NK-92 treated with Interleukin-12 subunit alpha and Interleukin-12 subunit beta, amount 100 ng/mL, for 24 hours (cell line): ENCODE results near the gene OR4Q2.
"Not testable (repeated sequence)": the region's sequence is repeated elsewhere in the genome, so short reads cannot be mapped to it uniquely, and the experiment has no call there.

Experiments used
- DNase-seq: peaks from one replicate; lab custom pipeline; 2025; lab: John Stamatoyannopoulos, UW

The OR4Q2 gene

DNA sequence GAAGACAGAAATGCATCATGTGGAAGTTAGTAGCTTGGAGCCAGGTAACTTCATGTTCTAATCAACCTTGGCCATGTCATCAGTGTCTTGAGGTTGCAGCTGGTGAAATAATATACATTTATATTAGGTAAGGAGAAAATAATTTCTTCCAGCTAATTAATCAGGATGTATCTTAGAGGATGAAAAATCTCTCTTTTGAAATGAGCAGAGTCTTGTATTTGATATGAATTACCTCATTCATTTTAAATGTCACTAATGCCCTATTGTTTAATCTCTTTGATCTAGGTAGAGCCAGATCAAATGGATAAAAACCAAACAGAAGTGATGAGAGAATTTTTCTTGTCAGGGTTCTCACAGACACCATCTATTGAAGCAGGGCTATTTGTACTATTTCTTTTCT lies at the start of gene OR4Q2:
Gene OR4Q2, plus strand, starts transcription at position 301 of the 400 bp plus-strand sequence.
- DNase-seq, result no peak

GRCh38 chr14:19969735-19970134 lies 32.2 kb upstream of the OR4Q2 start:
- not testable (repeated sequence) for DNase-seq

DNA sequence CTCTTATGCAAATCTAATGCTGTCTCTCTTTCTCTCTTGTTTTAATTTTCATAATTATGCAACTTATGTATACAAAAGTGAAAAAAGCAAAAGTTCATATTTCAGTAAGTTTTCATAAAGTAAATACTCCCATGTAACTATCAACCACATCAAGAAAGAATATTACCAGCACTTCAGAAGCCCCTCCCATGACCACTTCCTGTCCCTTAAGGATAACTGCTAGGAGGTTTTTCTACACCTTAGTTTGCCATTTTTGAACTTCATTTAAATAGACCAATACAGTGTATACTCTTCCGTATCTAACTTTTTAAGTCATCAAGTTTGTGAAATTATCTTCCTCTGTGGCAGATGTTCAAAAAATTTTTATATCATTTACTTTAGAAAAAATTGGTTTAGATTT lies 27.1 kb upstream of the OR4Q2 start:
- DNase-seq, result no peak

- DNase-seq, result no peak
These were observed 26.7 kb upstream of the OR4Q2 start, which contains the start of gene OR4K15 for GRCh38 chr14:19975291-19975690. TSS of gene OR4K15 (plus strand) at chr14:19975591. CDS start at chr14:19975591, 0 bp downstream.

DNA sequence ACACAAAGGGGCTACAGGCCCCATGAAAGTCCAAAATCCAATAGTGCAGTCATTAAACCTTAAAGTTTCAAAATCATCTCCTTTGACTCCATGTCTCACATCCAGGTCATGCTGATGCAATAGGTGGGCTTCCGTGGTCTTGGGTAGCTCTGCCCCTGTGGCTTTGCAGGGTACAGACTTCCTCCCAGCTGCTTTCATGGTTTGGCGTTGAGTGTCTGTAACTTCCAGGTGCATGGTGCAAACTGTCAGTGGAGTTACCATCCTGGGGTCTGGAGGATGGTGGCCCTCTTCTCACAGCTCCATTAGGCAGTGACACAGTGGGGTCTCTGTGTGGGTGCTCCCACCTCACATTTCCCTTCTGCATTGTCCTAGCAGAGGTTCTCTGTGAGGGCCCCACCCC lies 8.5 kb upstream of the OR4Q2 start:
- DNase-seq, result no peak

DNA sequence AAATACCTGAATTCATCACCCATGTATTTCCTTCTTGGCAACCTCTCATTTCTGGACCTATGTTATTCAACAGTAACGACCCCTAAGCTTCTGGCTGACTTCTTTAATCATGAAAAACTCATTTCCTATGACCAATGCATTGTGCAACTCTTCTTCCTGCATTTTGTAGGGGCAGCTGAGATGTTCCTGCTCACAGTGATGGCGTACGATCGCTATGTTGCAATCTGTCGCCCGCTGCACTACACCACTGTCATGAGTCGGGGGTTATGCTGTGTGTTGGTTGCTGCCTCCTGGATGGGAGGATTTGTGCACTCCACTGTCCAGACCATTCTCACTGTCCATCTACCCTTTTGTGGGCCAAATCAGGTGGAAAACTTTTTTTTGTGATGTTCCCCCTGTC lies 356 bp downstream of the OR4Q2 start:
- no peak for DNase-seq

DNA sequence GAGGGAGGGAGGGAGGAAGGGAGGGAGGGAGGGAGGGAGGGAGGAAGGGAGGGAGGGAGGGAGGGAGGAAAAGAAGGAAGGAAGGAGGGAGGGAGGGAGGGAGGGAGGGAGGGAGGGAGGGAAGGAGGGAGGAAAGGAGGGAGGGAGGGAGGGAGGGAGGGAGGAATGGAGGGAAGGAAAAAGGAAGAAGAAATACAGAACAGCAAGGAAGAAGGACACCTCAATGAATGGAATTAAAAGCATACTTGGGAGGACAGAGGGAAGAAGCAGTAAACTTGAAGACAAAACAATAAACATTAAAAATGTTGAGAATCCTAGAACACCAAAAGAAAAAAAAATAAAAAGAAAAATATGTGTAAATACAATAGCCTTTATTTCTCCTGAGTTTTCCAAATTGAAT lies 6.2 kb downstream of the OR4Q2 start:
- no peak for DNase-seq

GRCh38 chr14:20019257-20019865 lies 17.4 kb downstream of the OR4Q2 start, which contains the start of gene OR4K14:
TSS of gene OR4K14 (minus strand) at chr14:20019307. CDS start at chr14:20015193, 4,114 bp downstream.
- no peak for DNase-seq

GRCh38 chr14:20031058-20031457 lies 29.1 kb downstream of the OR4Q2 start:
- no peak for DNase-seq

DNA sequence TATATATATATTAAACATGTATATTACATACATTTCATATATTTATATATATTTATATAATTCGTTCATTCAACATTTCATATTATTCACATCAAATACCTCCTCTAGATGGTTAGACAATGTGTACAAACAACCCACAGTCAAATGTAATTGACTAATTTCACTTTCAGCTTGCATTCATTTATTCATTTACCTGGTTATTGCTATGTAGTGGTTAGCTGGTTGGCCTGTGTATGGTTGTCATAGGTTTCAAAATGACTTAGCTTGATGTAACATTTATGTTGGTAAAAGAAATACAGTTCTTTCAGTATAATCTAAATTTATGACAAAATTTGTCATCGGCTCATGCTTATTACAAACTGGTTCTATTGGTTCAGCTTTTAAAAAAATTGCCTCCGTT lies 33.5 kb downstream of the OR4Q2 start:
- no peak for DNase-seq

- no peak for DNase-seq
These were observed 34.0 kb downstream of the OR4Q2 start, which contains the start of gene OR4K13 for GRCh38 chr14:20035938-20036337. TSS of gene OR4K13 (minus strand) at chr14:20036038. CDS start at chr14:20034758, 1,280 bp downstream.

DNA sequence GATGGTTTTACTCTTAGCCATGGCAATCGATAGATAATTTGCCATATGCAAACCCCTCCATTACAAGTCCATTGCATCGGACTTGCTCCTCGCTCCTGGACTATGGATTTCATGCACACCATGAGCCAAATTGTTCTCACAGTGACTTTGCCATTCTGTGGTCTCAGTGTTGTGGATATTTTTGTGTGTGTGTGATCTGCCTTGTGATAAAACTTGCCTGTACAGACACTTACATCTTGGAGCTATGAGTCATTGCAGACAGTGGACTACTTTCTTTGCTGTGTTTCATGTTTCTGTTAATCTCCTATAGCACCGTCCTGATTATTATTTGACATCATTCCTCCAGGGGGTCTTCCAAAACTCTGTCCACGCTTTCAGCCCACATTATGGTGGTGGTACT lies 42.3 kb downstream of the OR4Q2 start:
- DNase-seq, result no peak

DNA sequence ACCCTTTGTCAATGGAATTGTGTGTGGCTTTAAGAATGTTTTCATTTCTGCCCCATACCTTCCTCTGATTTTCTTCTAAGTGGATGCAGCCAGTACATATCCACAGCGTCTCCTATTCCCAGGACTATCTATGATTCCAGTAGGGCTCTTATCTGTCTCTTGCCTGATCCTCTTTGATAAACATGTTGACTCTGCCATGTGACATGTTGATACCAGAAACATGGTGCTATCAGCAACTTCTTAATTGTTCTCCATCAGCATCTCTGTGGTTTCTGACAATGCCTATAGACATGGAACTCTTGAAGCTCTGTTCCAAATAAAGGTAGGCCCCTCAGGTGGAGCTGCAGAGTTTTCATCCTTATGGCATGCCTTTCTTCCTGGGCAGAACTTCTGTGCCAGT lies 46.2 kb downstream of the OR4Q2 start:
- no peak for DNase-seq
